ENCODE data around the gene G3BP2.

The G3BP2 gene

GRCh38 chr4:75686346-75686745, 13.1 kb upstream of the G3BP2 start:
- H3K27me3 ChIP-seq, result no peaks in the 10 kb centered on the region
- H3K9me3 ChIP-seq, result no peaks in the 10 kb centered on the region
- no peak for DNase-seq
- H3K4me3 ChIP-seq (ENCODE audit: low read depth, low read length), result no peak overlapping the region
- no peaks in the 10 kb centered on the region for H3K36me3 ChIP-seq
- no peak for TF ChIP-seq CTCF (IDR thresholded peaks at IDR 0.05; ENCODE audit: low read depth, low read length)
- no peaks in the 10 kb centered on the region for H3K4me1 ChIP-seq

- no peaks in the 10 kb centered on the region for H3K27me3 ChIP-seq
- TF ChIP-seq CTCF (IDR thresholded peaks at IDR 0.05; ENCODE audit: low read depth, low read length), result no peak
- no peak for DNase-seq
Observed at GRCh38 chr4:75685546-75686189, 12.5 kb upstream of the G3BP2 start.

GRCh38 chr4:75683482-75684155, 10.4 kb upstream of the G3BP2 start:
- no peak for DNase-seq
- Histone ChIP-seq H3K4me3 (ENCODE audit: low read depth, low read length) (no peak overlapping the region), H3K9me3 (no peaks in the 10 kb centered on the region), H3K4me1 (no peaks in the 10 kb centered on the region), H3K36me3 (no peaks in the 10 kb centered on the region), H3K27me3 (no peaks in the 10 kb centered on the region)
- TF ChIP-seq CTCF (IDR thresholded peaks at IDR 0.05; ENCODE audit: low read depth, low read length), result no peak

More at GRCh38 chr4:75685546-75686189, 12.5 kb upstream of the G3BP2 start:
- H3K4me1 ChIP-seq, result no peaks in the 10 kb centered on the region
- no peaks in the 10 kb centered on the region for H3K9me3 ChIP-seq
- no peaks in the 10 kb centered on the region for H3K36me3 ChIP-seq
- no peak overlapping the region for H3K4me3 ChIP-seq (ENCODE audit: low read depth, low read length)

- H3K4me3 ChIP-seq (ENCODE audit: low read depth, low read length), result no peak overlapping the region
Observed at GRCh38 chr4:75679876-75680575, 6.8 kb upstream of the G3BP2 start.

GRCh38 chr4:75678965-75679364, 5.8 kb upstream of the G3BP2 start:
- Histone ChIP-seq H3K4me1 (peaks cover 3% of the 10 kb centered on the region), H3K27me3 (no peaks in the 10 kb centered on the region), H3K4me3 (ENCODE audit: low read depth, low read length) (no peak overlapping the region), H3K36me3 (no peaks in the 10 kb centered on the region), H3K9me3 (no peaks in the 10 kb centered on the region)
- TF ChIP-seq CTCF (IDR thresholded peaks at IDR 0.05; ENCODE audit: low read depth, low read length), result no peak
- DNase-seq, result no peak

More at GRCh38 chr4:75679876-75680575, 6.8 kb upstream of the G3BP2 start:
- Histone ChIP-seq H3K27me3 (no peaks in the 10 kb centered on the region), H3K4me1 (no peaks in the 10 kb centered on the region), H3K9me3 (no peaks in the 10 kb centered on the region), H3K36me3 (no peaks in the 10 kb centered on the region)
- DNase-seq, result no peak
- no peak for TF ChIP-seq CTCF (IDR thresholded peaks at IDR 0.05; ENCODE audit: low read depth, low read length)

GRCh38 chr4:75678473-75678872, 5.3 kb upstream of the G3BP2 start:
- Histone ChIP-seq H3K4me1 (peaks cover 5% of the 10 kb centered on the region), H3K9me3 (no peaks in the 10 kb centered on the region)
- no peak for TF ChIP-seq CTCF (IDR thresholded peaks at IDR 0.05; ENCODE audit: low read depth, low read length)

More at GRCh38 chr4:75678473-75678872, 5.3 kb upstream of the G3BP2 start:
- no peaks in the 10 kb centered on the region for H3K27me3 ChIP-seq
- DNase-seq, result no peak
- H3K4me3 ChIP-seq (ENCODE audit: low read depth, low read length), result no peak overlapping the region
- H3K36me3 ChIP-seq, result no peaks in the 10 kb centered on the region

All from BE2C (cell line).